Smooth muscle cell (in vitro differentiated cells): ENCODE results near the gene FGF23. TPM values are rescaled to one million over a fixed set of nuclear protein-coding genes. Genes with fewer than 3 reads are reported as not detected.
A peak's percentile ranks its signal among the peaks of the same experiment; 100 is the strongest.

Experiments used
- DNase-seq: peaks from one replicate; lab custom pipeline; 2025; ENCODE audit not compliant: unreplicated experiment; lab: John Stamatoyannopoulos, UW
- H2AFZ ChIP-seq: fragments of 200-600 bp; sonication (generic); 2 replicates; pipeline ENCODE4 v1.6.0; 2016; ENCODE audit warnings: antibody characterized with exemption, low read depth, mild to moderate bottlenecking
- H3F3A ChIP-seq: fragments of 200-600 bp; sonication (generic); 2 replicates; pipeline ENCODE4 v1.6.0; 2017; ENCODE audit warnings: antibody characterized with exemption, low read depth
- H3K27ac ChIP-seq: fragments of 200-600 bp; sonication (generic); 2 replicates; pipeline ENCODE4 v1.5.1; 2016; ENCODE audit warnings: low read depth, mild to moderate bottlenecking
- H3K27me3 ChIP-seq: fragments of 200-600 bp; sonication (generic); 2 replicates; pipeline ENCODE4 v1.6.1; 2016; ENCODE audit warnings: low read depth, mild to moderate bottlenecking
- H3K36me3 ChIP-seq: fragments of 200-600 bp; sonication (generic); 2 replicates; pipeline ENCODE4 v1.5.1; 2016; ENCODE audit warnings: low read depth
- H3K4me1 ChIP-seq: fragments of 200-600 bp; sonication (generic); 2 replicates; pipeline ENCODE4 v1.5.1; 2016; ENCODE audit warnings: low read depth
- H3K4me2 ChIP-seq: fragments of 200-600 bp; sonication (generic); 2 replicates; pipeline ENCODE4 v1.6.0; 2016; ENCODE audit warnings: mild to moderate bottlenecking
- H3K4me3 ChIP-seq: fragments of 200-600 bp; sonication (generic); 2 replicates; pipeline ENCODE4 v1.5.1; 2016; ENCODE audit warnings: mild to moderate bottlenecking
- H3K79me2 ChIP-seq: fragments of 200-600 bp; sonication (generic); 2 replicates; pipeline ENCODE4 v1.6.0; 2016; ENCODE audit warnings: low read depth, mild to moderate bottlenecking
- H3K9ac ChIP-seq: fragments of 200-600 bp; sonication (generic); 2 replicates; pipeline ENCODE4 v1.6.0; 2016; ENCODE audit warnings: low read depth
- H3K9me3 ChIP-seq: fragments of 200-600 bp; sonication (generic); replicated peaks from 2 replicates; pipeline ENCODE4 v1.5.1; 2016; ENCODE audit warnings: low read depth
- H4K20me1 ChIP-seq: fragments of 200-600 bp; sonication (generic); 2 replicates; pipeline ENCODE4 v1.6.0; 2016; ENCODE audit warnings: low read depth
- CTCF ChIP-seq: fragments of 200-600 bp; sonication (generic); IDR thresholded peaks from 2 replicates; pipeline ENCODE4 v1.5.1; 2017; ENCODE audit warnings: borderline replicate concordance, mild to moderate bottlenecking, antibody characterized with exemption; ENCODE audit not compliant: insufficient read depth, poor library complexity, severe bottlenecking
- WGBS: methylation state at CpG from one replicate; pipeline ENCODE4 v1.1.7; 2016; ENCODE audit warnings: low lambda C conversion rate; 5-methylcytosine and 5-hydroxymethylcytosine counted together
- polyA plus RNA-seq: library from polyadenylated mRNA; unstranded; fragments of >200 nt; fragmentation: Nextera tagmentation; extraction: Ambion mirVana; gene quantifications from 2 replicates; pipeline ENCODE4 v1.2.1, GENCODE V29; 2016
- total RNA-seq: library from RNA; depleted of rRNA; stranded (reverse); fragments of >200 nt; gene quantifications from 2 replicates; pipeline ENCODE4 v1.2.3, GENCODE V29; 2014

The FGF23 gene
- total and polyA plus RNA-seq, 2 experiments from 2014 or later = not detected

GRCh38 chr12:4322726-4323125 lies 56.8 kb downstream of the FGF23 start:
- DNase-seq = no peak
- no peak for TF ChIP-seq CTCF
- Histone ChIP-seq H2AFZ (no peak overlapping the region), H3K4me2 (peak overlapping the region; percentile 96), H3K27me3 (no peaks in the 10 kb centered on the region), H3K4me3 (peak overlapping the region; percentile 94), H3K79me2 (peaks cover 63% of the 10 kb centered on the region), H3K27ac (peak overlapping the region; percentile 10), H3K36me3 (no peaks in the 10 kb centered on the region), H3K9ac (peak overlapping the region; percentile 94), H4K20me1 (peaks cover 56% of the 10 kb centered on the region), H3K9me3 (no peaks in the 10 kb centered on the region), H3F3A (peaks cover 3% of the 10 kb centered on the region), H3K4me1 (peaks cover 9% of the 10 kb centered on the region)
- 72% methylated on average over 5 of the region's 5 CpGs for WGBS

- no peaks in the 10 kb centered on the region for H3K36me3 ChIP-seq
- WGBS = 1% methylated on average over 73 of the region's 76 CpGs
Observed at GRCh38 chr12:4320853-4321701, 58.4 kb downstream of the FGF23 start, which contains the start of gene TIGAR. TSS of gene TIGAR (plus strand) at chr12:4321213. CDS start at chr12:4321272, 59 bp downstream.

GRCh38 chr12:4320497-4320852 lies 59.0 kb downstream of the FGF23 start:
- Histone ChIP-seq H3K36me3 (no peaks in the 10 kb centered on the region), H3K27me3 (no peaks in the 10 kb centered on the region), H3K4me2 (peak overlapping the region; percentile 88), H3K9ac (peak overlapping the region; percentile 85), H3K27ac (peak overlapping the region; percentile 91), H3K9me3 (no peaks in the 10 kb centered on the region), H3F3A (peaks cover 3% of the 10 kb centered on the region), H3K79me2 (peaks cover 41% of the 10 kb centered on the region), H4K20me1 (peaks cover 33% of the 10 kb centered on the region), H3K4me3 (peak overlapping the region; percentile 94), H2AFZ (peak overlapping the region; percentile 82), H3K4me1 (peaks cover 9% of the 10 kb centered on the region)
- TF ChIP-seq CTCF = no peak
- no peak for DNase-seq
- 0% methylated on average over 13 of the region's 13 CpGs for WGBS

More at GRCh38 chr12:4320853-4321701, 58.4 kb downstream of the FGF23 start, which contains the start of gene TIGAR:
- H3K4me1 ChIP-seq = peaks cover 9% of the 10 kb centered on the region
- H3K9ac ChIP-seq = peak within 1 kb of the TSS; percentile 94
- H3K79me2 ChIP-seq = peaks cover 47% of the 10 kb centered on the region
- H4K20me1 ChIP-seq = peaks cover 39% of the 10 kb centered on the region
- peaks cover 3% of the 10 kb centered on the region for H3F3A ChIP-seq
- H2AFZ ChIP-seq = peak within 1 kb of the TSS; percentile 87
- no peaks in the 10 kb centered on the region for H3K9me3 ChIP-seq
- no peak for TF ChIP-seq CTCF
- DNase-seq = peak; percentile 71
- peak within 1 kb of the TSS; percentile 97 for H3K27ac ChIP-seq
- H3K4me2 ChIP-seq = peak within 1 kb of the TSS; percentile 96
- H3K27me3 ChIP-seq = no peaks in the 10 kb centered on the region
- peak within 1 kb of the TSS; percentile 94 for H3K4me3 ChIP-seq

Other genes with a start within 250 kb of the FGF23 start
- 462 and 556 TPM in 2 replicates for gene CCND2, start 106.0 kb downstream of the FGF23 start, total RNA-seq
- 280 and 356 TPM in 2 replicates for gene CCND2, start 106.0 kb downstream of the FGF23 start, polyA plus RNA-seq
- 21.0 and 21.6 TPM in 2 replicates for gene TIGAR, start 58.5 kb downstream of the FGF23 start, total RNA-seq
- gene TIGAR, start 58.5 kb downstream of the FGF23 start, polyA plus RNA-seq = 26.1 and 36.0 TPM in 2 replicates
- not detected in 2 replicates for gene FGF6, start 66.1 kb upstream of the FGF23 start, total RNA-seq
- not detected in 2 replicates for gene FGF6, start 66.1 kb upstream of the FGF23 start, polyA plus RNA-seq
- 16.6 and 20.7 TPM in 2 replicates for gene RAD51AP1, start 159.2 kb upstream of the FGF23 start, total RNA-seq
- 8.7 and 12.4 TPM in 2 replicates for gene RAD51AP1, start 159.2 kb upstream of the FGF23 start, polyA plus RNA-seq
- 27.1 and 43.5 TPM in 2 replicates for gene DYRK4, start 182.5 kb upstream of the FGF23 start, total RNA-seq
- 61.6 and 62.7 TPM in 2 replicates for gene DYRK4, start 182.5 kb upstream of the FGF23 start, polyA plus RNA-seq